Esophagus muscularis mucosa (tissue), 4 donors: ENCODE measurements around the gene ARMC9.

Experiments used
- CTCF ChIP-seq, 3 experiments: fragments of 200-600 bp in 2 of 3; fragments of 450-650 bp in 1 of 3; sonication (generic) in 2 of 3; IDR thresholded peaks; one replicate each; pipeline ENCODE4 v1.5.1; 2017 to 2019; ENCODE audit warnings: antibody characterized with exemption in 3 of 3, mild to moderate bottlenecking in 2 of 3, moderate library complexity in 1 of 3
- EP300 ChIP-seq: sonication (generic); formaldehyde crosslinking; IDR thresholded peaks from one replicate; pipeline ENCODE4 v1.6.1; 2017; ENCODE audit warnings: antibody characterized with exemption
- POLR2A ChIP-seq: fragments of 450-650 bp; IDR thresholded peaks from one replicate; pipeline ENCODE4 v1.6.1; 2017; ENCODE audit warnings: antibody characterized with exemption, moderate library complexity, mild to moderate bottlenecking, low read depth

- TF ChIP-seq CTCF (IDR thresholded peaks at IDR 0.05) (no peak), POLR2A (no peak), EP300 (no peak)
Measured at GRCh38 chr2:231197706-231198290, 633 bp upstream of the ARMC9 start.
